Measurements from ENCODE around the gene ZNF669.

- no peak for TF ChIP-seq POLR2A (IDR thresholded peaks at IDR 0.05; ENCODE audit: low read length)
- no peak for TF ChIP-seq GATA1 (IDR thresholded peaks at IDR 0.05; ENCODE audit: low read depth, low read length)
Observed at GRCh38 chr1:247096112-247096511, 8.0 kb downstream of the ZNF669 start.

Data from erythroblast (primary cell).